CD14-positive monocyte (primary cell): ENCODE measurements around the gene DYSF. TPM values are rescaled to one million over a fixed set of nuclear protein-coding genes. Genes with fewer than 3 reads are reported as not detected.
A peak's percentile ranks its signal among the peaks of the same experiment; 100 is the strongest.

ENCODE experiments used
- DNase-seq, 3 donors: peaks; one replicate each; pipeline ENCODE4 v3.0.0-alpha.2; 2011 to 2022
- H2AFZ ChIP-seq: 2 replicates; pipeline ENCODE4 v1.6.0; 2012; ENCODE audit warnings: mild to moderate bottlenecking, low read depth, low read length, inconsistent platforms; ENCODE audit not compliant: insufficient read depth, poor library complexity, severe bottlenecking
- H3K27ac ChIP-seq, 2 donors: 1 replicate in 1 of 2; 2 replicates in 1 of 2; pipeline ENCODE4 v1.5.1; 2012 to 2013; ENCODE audit warnings: low read length in 2 of 2, control low read depth in 1 of 2, inconsistent platforms in 1 of 2, low read depth in 1 of 2, mild to moderate bottlenecking in 1 of 2
- H3K27me3 ChIP-seq, 2 donors: one replicate each; pipeline versions ENCODE4 v1.6.0 to v1.6.1; 2011 to 2013; ENCODE audit warnings: low read length in 2 of 2; ENCODE audit not compliant: control insufficient read depth in 2 of 2, insufficient read depth in 2 of 2
- H3K36me3 ChIP-seq, 2 donors: replicated peaks in 1 of 2; 1 replicate in 1 of 2; 2 replicates in 1 of 2; pipeline versions ENCODE4 v1.5.1 to v1.6.1; 2012 to 2013; ENCODE audit warnings: low read length in 2 of 2, control low read depth in 1 of 2, inconsistent platforms in 1 of 2, mild to moderate bottlenecking in 1 of 2; ENCODE audit not compliant: insufficient read depth in 2 of 2, control insufficient read depth in 1 of 2
- H3K4me1 ChIP-seq, 2 donors: 1 replicate in 1 of 2; 2 replicates in 1 of 2; pipeline versions ENCODE4 v1.5.1 to v1.6.1; 2012 to 2013; ENCODE audit warnings: low read length in 2 of 2, control low read depth in 1 of 2, inconsistent platforms in 1 of 2, mild to moderate bottlenecking in 1 of 2, moderate library complexity in 1 of 2; ENCODE audit not compliant: insufficient read depth in 2 of 2, control insufficient read depth in 1 of 2
- H3K4me2 ChIP-seq: replicated peaks from 2 replicates; pipeline ENCODE3; 2012; ENCODE audit warnings: low read length, moderate library complexity, mild to moderate bottlenecking; ENCODE audit not compliant: poor library complexity, severe bottlenecking; ENCODE audit errors: extremely low read depth
- H3K4me3 ChIP-seq, 3 experiments: fragments of 200-600 bp in 1 of 3; sonication (generic) in 1 of 3; replicated peaks in 1 of 3; 1 replicate in 2 of 3; 2 replicates in 1 of 3; pipeline ENCODE4 v1.5.1; 2011 to 2013; ENCODE audit warnings: low read length in 3 of 3, mild to moderate bottlenecking in 3 of 3, control low read depth in 2 of 3, low read depth in 2 of 3, inconsistent platforms in 1 of 3, moderate library complexity in 1 of 3
- H3K79me2 ChIP-seq: 2 replicates; pipeline ENCODE4 v1.6.0; 2012; ENCODE audit warnings: mild to moderate bottlenecking, control low read depth, inconsistent platforms, low read length, moderate library complexity; ENCODE audit not compliant: insufficient read depth
- H3K9ac ChIP-seq: 2 replicates; pipeline ENCODE4 v1.6.0; 2017; ENCODE audit warnings: low read length, mild to moderate bottlenecking; ENCODE audit not compliant: insufficient read depth, poor library complexity, severe bottlenecking
- H3K9me3 ChIP-seq, 2 donors: replicated peaks in 1 of 2; 1 replicate in 1 of 2; 2 replicates in 1 of 2; pipeline versions ENCODE4 v1.5.1 to v1.6.1; 2012 to 2013; ENCODE audit warnings: low read length in 2 of 2, control low read depth in 1 of 2; ENCODE audit not compliant: control insufficient read depth in 1 of 2, insufficient read depth in 1 of 2
- H4K20me1 ChIP-seq: 2 replicates; pipeline ENCODE4 v1.6.0; 2012; ENCODE audit warnings: mild to moderate bottlenecking, low read length, control low read depth, moderate library complexity; ENCODE audit not compliant: insufficient read depth
- H3K27ac Mint-ChIP-seq, 7 donors: one replicate each; pipeline ENCODE4 v1.8.0; 2020; ENCODE audit warnings: mild to moderate bottlenecking in 7 of 7, mixed read lengths in 7 of 7, moderate library complexity in 6 of 7, inconsistent platforms in 2 of 7
- H3K27me3 Mint-ChIP-seq, 3 donors: one replicate each; pipeline ENCODE4 v1.8.0; 2021 to 2022; ENCODE audit warnings: low read depth in 3 of 3, mild to moderate bottlenecking in 3 of 3, mixed read lengths in 3 of 3, moderate library complexity in 3 of 3, inconsistent platforms in 1 of 3
- H3K36me3 Mint-ChIP-seq, 2 donors: one replicate each; pipeline ENCODE4 v1.8.0; 2020; ENCODE audit warnings: mixed read lengths in 2 of 2, inconsistent platforms in 1 of 2, mild to moderate bottlenecking in 1 of 2
- H3K4me1 Mint-ChIP-seq: one replicate; pipeline ENCODE4 v1.8.0; 2020; ENCODE audit warnings: mild to moderate bottlenecking, mixed read lengths
- H3K4me3 Mint-ChIP-seq, 2 donors: one replicate each; pipeline ENCODE4 v1.8.0; 2020; ENCODE audit warnings: mild to moderate bottlenecking in 2 of 2, mixed read lengths in 2 of 2, moderate library complexity in 1 of 2
- H3K9me3 Mint-ChIP-seq, 7 donors: one replicate each; pipeline ENCODE4 v1.8.0; 2020 to 2022; ENCODE audit warnings: mixed read lengths in 7 of 7, mild to moderate bottlenecking in 6 of 7, moderate library complexity in 6 of 7, inconsistent platforms in 2 of 7
- WGBS: methylation state at CpG from one replicate; pipeline ENCODE4 v1.1.5; 2013; ENCODE audit warnings: missing lambda C conversion rate; ENCODE audit not compliant: insufficient coverage; 5-methylcytosine and 5-hydroxymethylcytosine counted together
- intact Hi-C, 2 donors: fragments of 100-400 bp; cut with micrococcal nuclease; formaldehyde crosslinking; loops; one replicate each; pipeline versions ENCODE4 v1.15.0 to v1.15.1; 2023
- polyA plus RNA-seq, 3 donors: library from polyadenylated mRNA; depleted of rRNA in 1 of 3; unstranded in 2 of 3; stranded (reverse) in 1 of 3; fragments of 300-500 nt in 2 of 3; fragments of >200 nt in 1 of 3; fragmentation: Illumina TruSeq in 2 of 3; gene quantifications; 1 replicate in 2 of 3; 2 replicates in 1 of 3; pipeline ENCODE4 v1.2.3, GENCODE V29; 2012 to 2021
- TF ChIP-seq, protein P1 (sequence below): fragments of 200-600 bp; IDR thresholded peaks from one replicate; pipeline ENCODE4 v1.8.0; 2022; ENCODE audit warnings: antibody characterized with exemption, mild to moderate bottlenecking

Gene DYSF
- polyA plus RNA-seq, 3 donors, result 16.1 to 72.5 (median 31.2) TPM

DNA sequence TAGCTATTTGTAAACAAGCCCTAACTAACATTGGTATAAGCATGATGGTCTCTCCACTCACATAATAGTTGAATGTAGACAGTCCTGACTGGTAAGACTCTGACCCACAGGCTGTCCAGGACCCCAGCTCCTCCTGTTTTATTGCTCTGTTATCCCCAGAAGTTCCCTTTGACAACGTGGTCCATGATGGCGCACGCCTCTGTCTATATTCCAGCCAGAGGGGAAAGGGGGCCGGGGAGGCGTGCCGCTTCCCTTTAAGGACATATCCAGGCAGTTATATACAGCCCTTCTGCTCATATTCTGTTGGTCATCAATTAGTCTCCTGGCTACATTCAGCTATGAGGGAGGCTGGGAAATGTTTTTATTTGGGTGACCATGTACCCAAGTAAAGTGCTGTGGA lies 6.7 kb downstream of the DYSF start:
- Mint-ChIP-seq H3K4me3 (no peak overlapping the region), H3K9me3 (peaks cover 4 to 17% (median 11%) of the 10 kb centered on the region in 7 donors), H3K27me3 (peaks cover 2 to 10% (median 3%) of the 10 kb centered on the region in 3 donors), H3K27ac (peak overlapping the region in 1 of 7 donors; percentile 18), H3K36me3 (peaks cover 54 to 63% of the 10 kb centered on the region in 2 donors), H3K4me1 (peaks cover 58% of the 10 kb centered on the region)
- Histone ChIP-seq H3K9me3 (peaks cover 0 to 17% of the 10 kb centered on the region in 2 donors), H3K4me1 (peaks cover 36 to 62% of the 10 kb centered on the region in 2 donors), H3K27ac (peak overlapping the region in 1 of 2 donors; percentile 18), H4K20me1 (peaks cover 98% of the 10 kb centered on the region), H3K27me3 (peaks cover 0 to 17% of the 10 kb centered on the region in 2 donors), H3K36me3 (peaks cover 24 to 76% of the 10 kb centered on the region in 2 donors), H2AFZ (no peak overlapping the region), H3K79me2 (peaks cover 100% of the 10 kb centered on the region), H3K4me3 (no peak overlapping the region), H3K9ac (no peak overlapping the region), H3K4me2 (no peak overlapping the region)
- TF ChIP-seq, protein P1, sequence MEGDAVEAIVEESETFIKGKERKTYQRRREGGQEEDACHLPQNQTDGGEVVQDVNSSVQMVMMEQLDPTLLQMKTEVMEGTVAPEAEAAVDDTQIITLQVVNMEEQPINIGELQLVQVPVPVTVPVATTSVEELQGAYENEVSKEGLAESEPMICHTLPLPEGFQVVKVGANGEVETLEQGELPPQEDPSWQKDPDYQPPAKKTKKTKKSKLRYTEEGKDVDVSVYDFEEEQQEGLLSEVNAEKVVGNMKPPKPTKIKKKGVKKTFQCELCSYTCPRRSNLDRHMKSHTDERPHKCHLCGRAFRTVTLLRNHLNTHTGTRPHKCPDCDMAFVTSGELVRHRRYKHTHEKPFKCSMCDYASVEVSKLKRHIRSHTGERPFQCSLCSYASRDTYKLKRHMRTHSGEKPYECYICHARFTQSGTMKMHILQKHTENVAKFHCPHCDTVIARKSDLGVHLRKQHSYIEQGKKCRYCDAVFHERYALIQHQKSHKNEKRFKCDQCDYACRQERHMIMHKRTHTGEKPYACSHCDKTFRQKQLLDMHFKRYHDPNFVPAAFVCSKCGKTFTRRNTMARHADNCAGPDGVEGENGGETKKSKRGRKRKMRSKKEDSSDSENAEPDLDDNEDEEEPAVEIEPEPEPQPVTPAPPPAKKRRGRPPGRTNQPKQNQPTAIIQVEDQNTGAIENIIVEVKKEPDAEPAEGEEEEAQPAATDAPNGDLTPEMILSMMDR, result no peak
- no CpG with 5 or more reads among the region's 6 CpGs for WGBS
- intact Hi-C loops, result loop anchor here (2.0 to 5.0 kb wide), 2 partner anchors 51 to 52 kb away; no protein-coding TSS in a partner anchor
- DNase-seq, result no peak

DNA sequence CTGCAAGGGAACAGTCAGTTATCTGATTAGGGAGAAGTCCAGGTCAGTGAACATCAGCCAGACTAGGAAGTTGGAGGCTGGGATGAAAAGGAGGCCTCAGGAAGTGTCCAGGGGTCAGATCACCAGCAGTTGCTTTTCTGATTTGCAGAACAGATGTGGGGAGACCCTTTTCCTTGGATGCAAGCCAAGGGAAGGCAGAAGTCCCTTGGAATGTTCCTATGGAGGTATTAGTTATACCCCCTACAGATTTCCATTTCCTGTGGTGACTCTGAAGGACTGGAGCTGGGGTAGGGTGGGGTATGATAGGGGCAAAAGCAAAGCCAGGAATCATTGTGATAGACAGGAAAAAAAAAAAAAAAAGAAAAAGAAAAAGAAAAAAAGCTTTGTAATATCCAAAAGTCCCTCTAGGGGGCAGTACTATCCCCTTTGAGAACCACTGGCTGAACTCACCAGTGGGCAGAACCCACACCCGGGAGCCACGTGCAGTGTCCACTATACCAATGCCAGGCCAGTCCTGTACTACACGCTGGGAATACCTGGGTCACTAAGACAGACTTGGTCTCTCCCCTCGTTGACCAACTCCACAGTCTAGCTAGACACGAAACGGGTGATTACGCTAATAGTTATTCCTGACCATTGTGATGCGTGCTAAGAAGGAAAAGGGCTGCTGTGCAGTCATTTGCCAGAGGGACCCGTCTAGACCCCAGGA lies 7.4 kb downstream of the DYSF start:
- peaks cover 2 to 6% (median 3%) of the 10 kb centered on the region in 3 donors for H3K27me3 Mint-ChIP-seq
- H3K36me3 Mint-ChIP-seq, result peaks cover 54 to 56% of the 10 kb centered on the region in 2 donors
- peaks cover 0 to 17% of the 10 kb centered on the region in 2 donors for H3K9me3 ChIP-seq
- H3K4me1 Mint-ChIP-seq, result peaks cover 51% of the 10 kb centered on the region
- H3K4me2 ChIP-seq, result no peak overlapping the region
- peak overlapping the region in 1 of 2 donors; percentile 18 for H3K27ac ChIP-seq
- H3K27me3 ChIP-seq, result peaks cover 0 to 23% of the 10 kb centered on the region in 2 donors
- peaks cover 4 to 17% (median 11%) of the 10 kb centered on the region in 7 donors for H3K9me3 Mint-ChIP-seq
- H4K20me1 ChIP-seq, result peaks cover 99% of the 10 kb centered on the region
- peak overlapping the region in 2 of 7 donors; percentile 12 to 52 for H3K27ac Mint-ChIP-seq
- peaks cover 24 to 76% of the 10 kb centered on the region in 2 donors for H3K36me3 ChIP-seq
- H2AFZ ChIP-seq, result no peak overlapping the region
- peaks cover 100% of the 10 kb centered on the region for H3K79me2 ChIP-seq
- no peak overlapping the region for H3K4me3 ChIP-seq
- peak in 2 of 3 donors; percentile 31 to 57 for DNase-seq
- TF ChIP-seq, protein P1, result peak; percentile 90
- no peak overlapping the region for H3K9ac ChIP-seq
- no peak overlapping the region for H3K4me3 Mint-ChIP-seq
- WGBS, result 59% methylated on average over 5 of the region's 9 CpGs
- peaks cover 36 to 62% of the 10 kb centered on the region in 2 donors for H3K4me1 ChIP-seq
- intact Hi-C loops, result loop anchor here (2.0 to 5.0 kb wide), 2 partner anchors 50 to 52 kb away; no protein-coding TSS in a partner anchor
